H1 (cell line): ENCODE results near the gene CD37. TPM values are rescaled to one million over a fixed set of nuclear protein-coding genes. Genes with fewer than 3 reads are reported as not detected.

ENCODE experiments used
- CTCF ChIA-PET: fragments of 300-600 bp; sonication (Branson Sonifier 250); formaldehyde crosslinking; loops from one replicate; lab custom pipeline; 2021; ENCODE audit not compliant: partially characterized antibody; lab: Charles Lee
- POLR2A ChIA-PET: fragments of 300-600 bp; sonication (Branson Sonifier 250); formaldehyde crosslinking; loops from one replicate; lab custom pipeline; 2021; ENCODE audit warnings: inconsistent platforms; ENCODE audit not compliant: partially characterized antibody; lab: Charles Lee
- DNase-seq, 2 experiments: peaks; one replicate each; pipeline versions ENCODE4 v3.0.0 to v3.0.0-alpha.2; 2010 to 2022; ENCODE audit warnings: low spot score in 2 of 2, low read depth in 1 of 2, mixed read lengths in 1 of 2
- FAIRE-seq: peaks from 2 replicates; lab custom pipeline; 2011; peaks lifted over from hg19 to GRCh38; lab: Jason Lieb, UNC
- H2AFZ ChIP-seq: 2 replicates; pipeline ENCODE4 v1.8.1; 2012; ENCODE audit warnings: low read length, inconsistent platforms
- H2AK5ac ChIP-seq: 2 replicates; pipeline ENCODE4 v1.6.1; 2013; ENCODE audit warnings: low read depth, low read length
- H2BK120ac ChIP-seq: replicated peaks from 2 replicates; pipeline ENCODE3; 2013; ENCODE audit warnings: low read depth, low read length, inconsistent platforms
- H2BK12ac ChIP-seq: 2 replicates; pipeline ENCODE4 v1.6.1; 2013; ENCODE audit warnings: low read depth, low read length
- H2BK15ac ChIP-seq: 2 replicates; pipeline ENCODE4 v1.6.1; 2013; ENCODE audit warnings: low read length
- H2BK20ac ChIP-seq: 2 replicates; pipeline ENCODE4 v1.6.1; 2013; ENCODE audit warnings: low read length
- H2BK5ac ChIP-seq: 2 replicates; pipeline ENCODE4 v1.6.1; 2013; ENCODE audit warnings: low read depth, low read length
- H3K14ac ChIP-seq: 2 replicates; pipeline ENCODE4 v1.6.1; 2013; ENCODE audit warnings: inconsistent platforms; ENCODE audit not compliant: insufficient read length
- H3K18ac ChIP-seq: 2 replicates; pipeline ENCODE4 v1.6.1; 2013; ENCODE audit warnings: low read length; ENCODE audit errors: extremely low read depth
- H3K23ac ChIP-seq: 2 replicates; pipeline ENCODE4 v1.6.1; 2013; ENCODE audit warnings: inconsistent platforms; ENCODE audit not compliant: insufficient read length
- H3K23me2 ChIP-seq: 2 replicates; pipeline ENCODE4 v1.6.1; 2013; ENCODE audit warnings: low read depth, low read length
- H3K27ac ChIP-seq: 2 replicates; pipeline ENCODE4 v1.6.1; 2011; ENCODE audit warnings: low read depth, low read length, inconsistent platforms
- H3K27me3 ChIP-seq, 4 experiments: replicated peaks in 1 of 4; 1 replicate in 1 of 4; 2 replicates in 3 of 4; pipeline versions ENCODE4 v1.6.1 to v1.8.1; 2011 to 2013; ENCODE audit warnings: low read length in 3 of 4, mild to moderate bottlenecking in 3 of 4, inconsistent platforms in 2 of 4, mixed read lengths in 2 of 4, moderate library complexity in 1 of 4; ENCODE audit not compliant: control insufficient read depth in 3 of 4, insufficient read depth in 3 of 4; ENCODE audit errors: extremely low read depth in 1 of 4
- H3K36me3 ChIP-seq, 4 experiments: 2 replicates each; pipeline versions ENCODE4 v1.6.1 to v1.8.1; 2011 to 2013; ENCODE audit warnings: mild to moderate bottlenecking in 4 of 4, low read length in 3 of 4, moderate library complexity in 2 of 4, control low read depth in 1 of 4, inconsistent platforms in 1 of 4; ENCODE audit not compliant: insufficient read depth in 4 of 4, control insufficient read depth in 2 of 4
- H3K4ac ChIP-seq: replicated peaks from 2 replicates; pipeline ENCODE3; 2013; ENCODE audit warnings: low read length, low read depth, mixed read lengths, inconsistent platforms; ENCODE audit not compliant: insufficient read length
- H3K4me1 ChIP-seq, 4 experiments: replicated peaks in 1 of 4; 1 replicate in 1 of 4; 2 replicates in 3 of 4; pipeline versions ENCODE4 v1.6.1 to v1.8.1; 2011 to 2013; ENCODE audit warnings: low read length in 3 of 4, inconsistent platforms in 2 of 4, mixed read lengths in 1 of 4; ENCODE audit not compliant: insufficient read depth in 4 of 4, control insufficient read depth in 3 of 4
- H3K4me2 ChIP-seq, 2 experiments: 2 replicates each; pipeline versions ENCODE4 v1.6.1 to v1.8.1; 2011 to 2013; ENCODE audit warnings: low read depth in 2 of 2, low read length in 2 of 2, control low read depth in 1 of 2, inconsistent platforms in 1 of 2, mild to moderate bottlenecking in 1 of 2; ENCODE audit not compliant: insufficient read depth in 1 of 2
- H3K4me3 ChIP-seq, 4 experiments: fragments of 200-600, 300-600 bp in 1 of 4; sonication (generic), shearing (Covaris generic), sonication (Bioruptor Twin) in 1 of 4; 2 replicates each; pipeline versions ENCODE4 v1.5.1 to v1.8.1; 2011 to 2016; ENCODE audit warnings: low read length in 4 of 4, low read depth in 3 of 4, control low read depth in 2 of 4, inconsistent platforms in 2 of 4, mild to moderate bottlenecking in 2 of 4, mixed read lengths in 1 of 4, moderate library complexity in 1 of 4; ENCODE audit not compliant: insufficient read depth in 2 of 4; ENCODE audit errors: extremely low read depth in 1 of 4
- H3K56ac ChIP-seq: replicated peaks from 2 replicates; pipeline ENCODE3; 2013; ENCODE audit warnings: low read depth, mild to moderate bottlenecking, mixed read lengths, low read length, inconsistent platforms; ENCODE audit not compliant: insufficient read length
- H3K79me1 ChIP-seq: 2 replicates; pipeline ENCODE4 v1.6.1; 2013; ENCODE audit warnings: low read depth, low read length, control low read depth
- H3K79me2 ChIP-seq, 2 experiments: 2 replicates each; pipeline versions ENCODE4 v1.6.1 to v1.8.1; 2012 to 2013; ENCODE audit warnings: low read length in 2 of 2, mild to moderate bottlenecking in 2 of 2, inconsistent platforms in 1 of 2; ENCODE audit not compliant: insufficient read depth in 2 of 2, control insufficient read depth in 1 of 2
- H3K9ac ChIP-seq, 4 experiments: replicated peaks in 1 of 4; 1 replicate in 1 of 4; 2 replicates in 3 of 4; pipeline versions ENCODE4 v1.6.1 to v1.8.1; 2011 to 2013; ENCODE audit warnings: low read depth in 3 of 4, low read length in 3 of 4, control low read depth in 2 of 4, mild to moderate bottlenecking in 2 of 4, moderate library complexity in 2 of 4, inconsistent platforms in 1 of 4; ENCODE audit errors: extremely low read depth in 1 of 4
- H3K9me3 ChIP-seq, 2 experiments: 2 replicates each; pipeline versions ENCODE4 v1.6.1 to v1.8.1; 2012 to 2013; ENCODE audit warnings: mild to moderate bottlenecking in 2 of 2, moderate library complexity in 2 of 2, control low read depth in 1 of 2, inconsistent platforms in 1 of 2, low read depth in 1 of 2, low read length in 1 of 2, mixed read lengths in 1 of 2; ENCODE audit not compliant: insufficient read depth in 2 of 2
- H4K20me1 ChIP-seq, 2 experiments: replicated peaks in 1 of 2; 2 replicates each; pipeline versions ENCODE3 to v1.8.1; 2011 to 2013; ENCODE audit warnings: inconsistent platforms in 2 of 2, low read length in 2 of 2, mild to moderate bottlenecking in 1 of 2; ENCODE audit not compliant: insufficient read depth in 2 of 2, control insufficient read depth in 1 of 2
- H4K5ac ChIP-seq: 2 replicates; pipeline ENCODE4 v1.6.1; 2013; ENCODE audit warnings: low read length, low read depth, mixed read lengths, inconsistent platforms; ENCODE audit not compliant: insufficient read length
- H4K8ac ChIP-seq: 2 replicates; pipeline ENCODE4 v1.8.0; 2013; ENCODE audit warnings: mild to moderate bottlenecking, moderate library complexity, low read length, inconsistent platforms; ENCODE audit not compliant: insufficient read depth; ENCODE audit errors: extremely low read depth
- H4K91ac ChIP-seq: replicated peaks from 2 replicates; pipeline ENCODE3; 2013; ENCODE audit warnings: low read length, mixed read lengths, inconsistent platforms; ENCODE audit not compliant: insufficient read length
- BRCA1 ChIP-seq: IDR thresholded peaks from 2 replicates; pipeline ENCODE4 v1.6.1; 2012; ENCODE audit warnings: low read depth, low read length, improper control_type of control experiment
- CBX8 ChIP-seq: fragments of 300-800, 300-1000 bp; sonication (generic); IDR thresholded peaks from 2 replicates; pipeline ENCODE4 v1.7.1; 2016; ENCODE audit warnings: low read depth, low read length, borderline replicate concordance
- EGR1 ChIP-seq: IDR thresholded peaks from 2 replicates; pipeline ENCODE4 v1.6.1; 2011; ENCODE audit warnings: low read depth, low read length, borderline replicate concordance
- EZH2 ChIP-seq: fragments of 200-600 bp; sonication (generic); IDR thresholded peaks from 2 replicates; pipeline ENCODE4 v1.7.1; 2012; ENCODE audit warnings: low read depth, mild to moderate bottlenecking, moderate library complexity, low read length, inconsistent platforms; ENCODE audit not compliant: severe bottlenecking
- FOSL1 ChIP-seq: IDR thresholded peaks from 2 replicates; pipeline ENCODE4 v1.6.1; 2011; ENCODE audit warnings: mild to moderate bottlenecking, low read depth, low read length, moderate library complexity; ENCODE audit not compliant: insufficient read depth
- NRF1 ChIP-seq: IDR thresholded peaks from 2 replicates; pipeline ENCODE4 v1.6.1; 2011; ENCODE audit warnings: mild to moderate bottlenecking, low read depth, low read length, improper control_type of control experiment
- RNF2 ChIP-seq: fragments of 200-900, 300-1000 bp; sonication (generic); IDR thresholded peaks from 2 replicates; pipeline ENCODE4 v1.7.1; 2016; ENCODE audit warnings: borderline replicate concordance, low read depth, mild to moderate bottlenecking, antibody characterized with exemption, low read length; ENCODE audit not compliant: poor library complexity, severe bottlenecking; ENCODE audit errors: missing control alignments
- SP4 ChIP-seq: IDR thresholded peaks from 2 replicates; pipeline ENCODE4 v1.6.1; 2012; ENCODE audit warnings: low read length, inconsistent platforms
- TEAD4 ChIP-seq: IDR thresholded peaks from 2 replicates; pipeline ENCODE4 v1.6.1; 2012; ENCODE audit warnings: low read depth, low read length, inconsistent platforms, mixed read lengths
- WGBS, 2 experiments: shearing (Covaris generic) in 1 of 2; methylation state at CpG; one replicate each; pipeline versions ENCODE4 v1.1.6 to v1.1.7; 2013 to 2015; ENCODE audit warnings: low lambda C conversion rate in 2 of 2, mixed read lengths in 2 of 2, inconsistent platforms in 1 of 2, low coverage in 1 of 2, missing lambda C conversion rate in 1 of 2; ENCODE audit not compliant: insufficient replicate concordance in 2 of 2, insufficient coverage in 1 of 2, insufficient read length in 1 of 2; ENCODE audit errors: extremely low coverage in 1 of 2, missing lambda C conversion rate in 1 of 2; 5-methylcytosine and 5-hydroxymethylcytosine counted together
- polyA plus RNA-seq, 7 experiments: library from polyadenylated mRNA; depleted of rRNA in 3 of 7; stranded (reverse) in 5 of 7; unstranded in 2 of 7; fragments of >200 nt in 5 of 7; fragments of 200-250 nt in 2 of 7; gene quantifications; 1 replicate in 5 of 7; 2 replicates in 1 of 7; 4 replicates in 1 of 7; pipeline versions ENCODE4 v1.2.1 to v1.2.3, GENCODE V29; 2011 to 2013; ENCODE audit warnings: missing spikeins in 2 of 7, mixed read lengths in 2 of 7
- total RNA-seq: library from RNA; stranded (reverse); fragmentation: NEBNext Ultra II Directional; extraction: Animal tissue kit (Norgen Biotek cat#: 25700); gene quantifications from 2 replicates; pipeline ENCODE4 v1.2.1, GENCODE V29; 2021

Gene CD37
- total and polyA plus RNA-seq, 2 of the 8 experiments (the other 6 are each of a cell fraction or from before 2014, with no cell fraction given), result not detected

DNA sequence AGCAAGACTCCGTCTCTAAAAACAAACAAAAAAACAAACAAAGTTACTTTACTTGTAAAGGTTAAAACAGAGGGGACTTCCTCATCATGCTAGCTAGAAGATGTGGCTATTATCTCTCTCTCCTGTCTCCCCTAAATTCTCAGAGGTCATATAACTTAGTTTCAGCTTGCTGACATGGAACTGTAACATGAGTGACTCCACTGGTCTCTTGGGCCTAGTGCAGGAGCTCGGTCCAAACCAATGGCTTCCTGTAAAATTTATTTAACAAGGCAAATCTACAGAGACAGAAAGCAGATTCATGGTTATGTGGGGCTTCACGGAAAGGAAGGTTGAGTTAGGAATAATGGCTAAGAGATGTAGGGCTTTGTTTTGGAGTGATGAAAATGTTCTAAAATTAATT lies 43.3 kb downstream of the CD37 start:
- POLR2A ChIA-PET, result interaction anchor here (2.7 kb wide), 1 partner anchor 17 kb away, joined by 9 read pairs; the partner anchor contains the start of gene TEAD2
- DNase-seq (no peak), FAIRE-seq (no peak)
- no peak overlapping the region for H2BK15ac ChIP-seq
- H4K8ac ChIP-seq, result no peak overlapping the region
- TF ChIP-seq BRCA1 (no peak), EGR1 (no peak), TEAD4 (no peak), CBX8 (no peak), NRF1 (no peak), SP4 (no peak), RNF2 (no peak), FOSL1 (no peak), EZH2 (no peak)
- WGBS, 2 experiments, result 86% methylated on average over 3 of the region's 3 CpGs; no CpG with 5 or more reads in 1 of the 2 experiments
- H4K91ac ChIP-seq, result no peak overlapping the region
- H3K27me3 ChIP-seq, result no peaks in the 10 kb centered on the region; a peak in 1 of 7 replicates
- no peak overlapping the region for H2BK20ac ChIP-seq
- CTCF ChIA-PET, result interaction anchor here (2.3 kb wide), 1 partner anchor 13 kb away, joined by 11 read pairs; no protein-coding TSS in a partner anchor
- no peak overlapping the region for H3K27ac ChIP-seq
- peaks cover 0 to 7% of the 10 kb centered on the region in 2 experiments; a peak in 3 of 4 replicates for H3K9me3 ChIP-seq
- no peak overlapping the region for H3K4me3 ChIP-seq
- no peaks in the 10 kb centered on the region for H3K79me2 ChIP-seq
- H4K20me1 ChIP-seq, result no peaks in the 10 kb centered on the region
- H3K4me2 ChIP-seq, result no peak overlapping the region
- no peak overlapping the region for H3K18ac ChIP-seq
- H3K23ac ChIP-seq, result no peak overlapping the region
- no peak overlapping the region for H3K56ac ChIP-seq
- no peaks in the 10 kb centered on the region for H3K23me2 ChIP-seq
- no peak overlapping the region for H2AFZ ChIP-seq
- no peaks in the 10 kb centered on the region for H3K4me1 ChIP-seq
- H3K14ac ChIP-seq, result no peak overlapping the region
- H3K4ac ChIP-seq, result no peak overlapping the region
- H3K36me3 ChIP-seq, result no peaks in the 10 kb centered on the region
- H2BK12ac ChIP-seq, result no peak overlapping the region
- no peak overlapping the region for H2BK5ac ChIP-seq
- H3K9ac ChIP-seq, result no peak overlapping the region
- no peaks in the 10 kb centered on the region for H3K79me1 ChIP-seq
- no peak overlapping the region for H2AK5ac ChIP-seq
- H2BK120ac ChIP-seq, result no peak overlapping the region
- H4K5ac ChIP-seq, result no peak overlapping the region
